Measurements from ENCODE around the gene AOPEP.

GRCh38 chr9:94783102-94783682, 56.7 kb downstream of the AOPEP start:
- TF ChIP-seq CTCF (CRISPR knock-in tag; IDR thresholded peaks at IDR 0.05) (peak; percentile 90), ZFP62 (CRISPR knock-in tag; IDR thresholded peaks at IDR 0.05) (no peak), FOSL2 (CRISPR knock-in tag; IDR thresholded peaks at IDR 0.05) (peak; percentile 27; the same call in 1 of the 2 replicates)
